ENCODE data around the gene C16orf89. TPM values are rescaled to one million over a fixed set of nuclear protein-coding genes. Genes with fewer than 3 reads are reported as not detected.
A peak's percentile ranks its signal among the peaks of the same experiment; 100 is the strongest.

The C16orf89 gene
- total RNA-seq, 1 donor from 2014 or later, result 4.6 TPM

- Histone ChIP-seq H3K27me3 (no peaks in the 10 kb centered on the region), H3K4me3 (no peak overlapping the region), H3K4me1 (peaks cover 0 to 12% of the 10 kb centered on the region in 2 donors), H3K9me3 (no peaks in the 10 kb centered on the region), H3K27ac (no peak overlapping the region), H3K36me3 (no peaks in the 10 kb centered on the region)
- intact Hi-C loops (cut with DNase I), result no loop called here
- no peak for DNase-seq (ENCODE audit: low spot score in 2 of 2)
- TF ChIP-seq, protein P1, sequence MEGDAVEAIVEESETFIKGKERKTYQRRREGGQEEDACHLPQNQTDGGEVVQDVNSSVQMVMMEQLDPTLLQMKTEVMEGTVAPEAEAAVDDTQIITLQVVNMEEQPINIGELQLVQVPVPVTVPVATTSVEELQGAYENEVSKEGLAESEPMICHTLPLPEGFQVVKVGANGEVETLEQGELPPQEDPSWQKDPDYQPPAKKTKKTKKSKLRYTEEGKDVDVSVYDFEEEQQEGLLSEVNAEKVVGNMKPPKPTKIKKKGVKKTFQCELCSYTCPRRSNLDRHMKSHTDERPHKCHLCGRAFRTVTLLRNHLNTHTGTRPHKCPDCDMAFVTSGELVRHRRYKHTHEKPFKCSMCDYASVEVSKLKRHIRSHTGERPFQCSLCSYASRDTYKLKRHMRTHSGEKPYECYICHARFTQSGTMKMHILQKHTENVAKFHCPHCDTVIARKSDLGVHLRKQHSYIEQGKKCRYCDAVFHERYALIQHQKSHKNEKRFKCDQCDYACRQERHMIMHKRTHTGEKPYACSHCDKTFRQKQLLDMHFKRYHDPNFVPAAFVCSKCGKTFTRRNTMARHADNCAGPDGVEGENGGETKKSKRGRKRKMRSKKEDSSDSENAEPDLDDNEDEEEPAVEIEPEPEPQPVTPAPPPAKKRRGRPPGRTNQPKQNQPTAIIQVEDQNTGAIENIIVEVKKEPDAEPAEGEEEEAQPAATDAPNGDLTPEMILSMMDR (IDR thresholded peaks at IDR 0.05), result no peak
Measured at GRCh38 chr16:5069048-5069447, 3.3 kb upstream of the C16orf89 start.

GRCh38 chr16:5066511-5066910 is 755 bp upstream of the C16orf89 start:
- TF ChIP-seq, protein P1 (IDR thresholded peaks at IDR 0.05), result no peak
- Histone ChIP-seq H3K4me1 (peaks cover 0 to 8% of the 10 kb centered on the region in 2 donors), H3K9me3 (no peaks in the 10 kb centered on the region), H3K27me3 (no peaks in the 10 kb centered on the region), H3K4me3 (no peak overlapping the region), H3K36me3 (no peaks in the 10 kb centered on the region), H3K27ac (no peak overlapping the region)
- DNase-seq (ENCODE audit: low spot score in 2 of 2), result no peak
- intact Hi-C loops (cut with DNase I), result no loop called here

- DNase-seq (ENCODE audit: low spot score in 2 of 2), result no peak
- Histone ChIP-seq H3K36me3 (no peaks in the 10 kb centered on the region), H3K27me3 (no peaks in the 10 kb centered on the region), H3K27ac (peak overlapping the region in 1 of 2 donors; percentile 34), H3K9me3 (no peaks in the 10 kb centered on the region), H3K4me1 (peaks cover 0 to 2% of the 10 kb centered on the region in 2 donors), H3K4me3 (peak overlapping the region in 1 of 2 donors; percentile 15)
- intact Hi-C loops (cut with DNase I), result no loop called here
- TF ChIP-seq, protein P1 (IDR thresholded peaks at IDR 0.05), result no peak
Measured at GRCh38 chr16:5065326-5065725, 430 bp downstream of the C16orf89 start.

DNA sequence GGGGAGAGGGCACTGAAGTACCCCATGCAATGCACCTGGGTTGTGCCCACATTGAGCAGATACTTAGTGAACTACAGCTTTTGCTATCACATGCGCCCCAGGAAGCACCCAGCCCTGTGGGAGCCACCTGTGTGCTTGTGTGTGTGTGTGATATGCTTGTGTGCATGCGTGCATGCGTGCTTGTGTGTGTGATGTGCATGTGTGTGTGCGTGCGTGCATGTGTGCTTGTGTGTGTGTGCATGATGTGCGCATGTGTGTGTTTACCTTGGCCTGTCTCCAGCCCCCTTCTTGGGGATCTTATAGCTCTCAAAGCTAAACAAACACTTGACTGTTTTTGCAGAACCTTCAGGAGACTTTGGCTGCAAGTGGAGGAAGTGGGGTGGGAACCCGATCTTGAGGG is 841 bp downstream of the C16orf89 start:
- Histone ChIP-seq H3K9me3 (no peaks in the 10 kb centered on the region), H3K4me1 (peaks cover 0 to 2% of the 10 kb centered on the region in 2 donors), H3K4me3 (no peak overlapping the region), H3K27ac (no peak overlapping the region), H3K36me3 (no peaks in the 10 kb centered on the region), H3K27me3 (no peaks in the 10 kb centered on the region)
- TF ChIP-seq, protein P1 (IDR thresholded peaks at IDR 0.05), result no peak
- intact Hi-C loops (cut with DNase I), result no loop called here
- DNase-seq (ENCODE audit: low spot score in 2 of 2), result no peak

DNA sequence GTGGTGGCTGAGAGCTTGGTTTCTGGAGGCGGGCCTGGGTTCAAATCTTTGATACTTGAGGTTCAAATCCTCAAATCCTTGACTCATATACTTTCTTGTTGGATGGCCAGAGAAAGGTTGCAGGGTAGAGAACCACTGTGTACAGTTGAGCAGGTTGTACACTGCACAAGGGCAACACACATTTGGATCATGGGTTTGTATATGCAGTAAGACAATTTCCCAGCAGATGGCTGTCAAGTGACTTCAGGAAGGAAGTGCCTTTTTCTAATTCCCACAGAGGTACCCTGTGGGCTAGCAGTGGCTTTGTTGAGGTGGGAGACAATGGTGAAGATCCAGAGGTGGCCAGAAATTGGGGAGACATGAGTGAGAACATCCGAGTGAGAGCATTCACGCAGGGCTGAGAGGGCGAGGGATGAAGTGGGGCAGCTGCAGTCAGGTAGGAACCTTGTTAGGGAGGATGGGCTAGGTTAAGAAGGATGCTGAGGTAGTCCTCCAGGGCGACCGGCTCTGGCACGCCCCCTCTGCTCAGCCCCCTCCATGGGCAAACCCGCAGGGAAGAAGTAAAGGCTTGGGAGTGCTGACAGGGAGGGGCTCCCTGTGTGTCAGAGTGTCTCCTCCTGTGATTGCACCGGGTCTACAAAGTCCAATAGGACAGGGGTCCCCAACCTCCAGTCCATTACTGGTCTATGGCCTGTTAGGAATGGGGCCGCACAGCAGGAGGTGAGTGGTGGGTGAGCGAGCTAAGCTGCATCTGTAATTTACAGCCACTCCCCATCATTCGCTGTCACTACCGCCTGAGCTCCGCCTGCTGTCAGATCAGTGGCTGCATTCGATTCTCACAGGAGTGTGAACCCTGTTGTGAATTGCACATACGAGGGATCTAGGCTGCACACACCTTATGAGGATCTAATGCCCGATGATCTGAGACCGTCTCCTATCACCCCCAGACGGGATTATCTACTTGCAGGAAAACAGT is 2.7 kb downstream of the C16orf89 start:
- H3K36me3 ChIP-seq, result no peaks in the 10 kb centered on the region
- no peak for DNase-seq (ENCODE audit: low spot score in 2 of 2)
- intact Hi-C loops (cut with DNase I), result no loop called here
- H3K4me3 ChIP-seq, result no peak overlapping the region
- no peaks in the 10 kb centered on the region for H3K27me3 ChIP-seq
- TF ChIP-seq, protein P1 (IDR thresholded peaks at IDR 0.05), result no peak
- no peak overlapping the region for H3K27ac ChIP-seq
- H3K9me3 ChIP-seq, result no peaks in the 10 kb centered on the region
- H3K4me1 ChIP-seq, result peaks cover 0 to 2% of the 10 kb centered on the region in 2 donors
